ENCODE measurements around the gene MIR17HG.

- TF ChIP-seq CTCF (IDR thresholded peaks at IDR 0.05): no peak
- no peak for TF ChIP-seq POLR2A (IDR thresholded peaks at IDR 0.05)
Observed at GRCh38 chr13:91302111-91302510, 45.4 kb upstream of the MIR17HG start.

All from thyroid gland (tissue), 4 donors.